GM12874 (cell line): ENCODE results near the gene PBRM1.

Experiments
- CTCF ChIP-seq: IDR thresholded peaks from 2 replicates; pipeline ENCODE4 v1.5.1; 2011; ENCODE audit warnings: low read depth, mild to moderate bottlenecking, control low read depth, low read length, moderate library complexity; ENCODE audit not compliant: insufficient read depth

The PBRM1 gene

GRCh38 chr3:52685285-52685708 is 416 bp downstream of the PBRM1 start:
- TF ChIP-seq CTCF, result no peak

DNA sequence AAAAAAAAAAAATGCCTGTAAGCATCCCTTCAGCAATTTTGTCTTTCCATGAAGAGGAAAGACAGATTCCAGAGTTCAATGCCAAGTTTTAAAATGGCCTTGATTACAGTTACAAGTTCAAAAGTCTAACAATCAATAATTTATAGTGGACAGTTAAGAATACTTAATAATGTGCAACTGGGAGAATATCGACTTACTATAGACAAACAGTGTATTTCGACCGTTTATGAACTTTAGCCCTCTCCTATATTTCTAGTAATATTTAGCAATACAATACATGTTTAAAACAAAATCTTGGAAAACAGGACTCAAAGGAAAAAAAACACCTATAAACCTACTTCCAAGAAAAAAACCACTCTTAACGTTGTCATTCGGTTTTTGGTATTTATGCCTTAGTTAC is 1.5 kb downstream of the PBRM1 start:
- no peak for TF ChIP-seq CTCF

DNA sequence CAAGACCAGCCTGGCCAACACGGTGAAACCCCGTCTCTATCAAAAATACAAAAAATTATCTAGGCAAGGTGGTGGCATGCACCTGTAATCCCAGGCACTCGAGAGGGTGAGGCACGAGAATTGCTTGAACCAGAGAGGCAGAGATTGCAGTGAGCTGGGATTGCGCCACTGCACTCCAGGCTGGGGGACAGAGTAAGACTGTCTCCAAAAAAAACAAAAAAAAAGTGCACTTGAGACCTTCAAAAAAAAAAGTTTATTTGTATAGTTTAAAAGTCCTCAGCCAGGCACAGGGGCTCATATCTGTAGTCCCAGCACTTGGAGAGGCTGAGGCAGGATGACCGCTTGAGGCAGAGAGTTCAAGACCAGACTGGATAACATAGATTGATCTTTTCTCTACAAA is 2.1 kb downstream of the PBRM1 start:
- no peak for TF ChIP-seq CTCF

DNA sequence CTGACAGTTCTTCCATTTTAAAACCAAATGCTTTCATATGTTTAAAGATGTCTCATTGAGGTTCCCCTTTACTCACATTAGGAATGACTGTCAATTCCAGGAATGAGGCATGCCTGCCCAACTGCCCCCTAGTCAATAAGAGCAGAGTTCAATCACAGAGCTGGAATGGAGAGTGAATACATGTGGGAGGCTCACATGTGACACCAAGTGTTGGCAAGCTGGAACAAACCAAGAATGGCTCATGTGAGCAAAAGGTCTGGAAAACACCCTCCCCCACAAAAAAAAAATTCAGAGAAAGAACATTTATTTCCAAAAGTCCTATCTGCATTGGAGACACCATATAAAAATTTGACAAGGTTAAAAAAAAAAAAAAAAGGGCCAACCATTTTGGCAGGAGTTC is 3.7 kb downstream of the PBRM1 start:
- 0 out of 2 replicates have a peak, but pooled peaks have one; percentile 5 for TF ChIP-seq CTCF

GRCh38 chr3:52681596-52681995 is 4.1 kb downstream of the PBRM1 start:
- no peak for TF ChIP-seq CTCF

GRCh38 chr3:52679811-52680210 is 5.9 kb downstream of the PBRM1 start:
- no peak for TF ChIP-seq CTCF

- TF ChIP-seq CTCF, result no peak
These were observed 6.5 kb downstream of the PBRM1 start for GRCh38 chr3:52679199-52679538.
